Colonic mucosa (tissue), 4 donors: ENCODE measurements around the gene SUN5. TPM values are rescaled to one million over a fixed set of nuclear protein-coding genes. Genes with fewer than 3 reads are reported as not detected.

Source experiments
- DNase-seq: peaks from one replicate; pipeline ENCODE4 v3.0.0-alpha.2; 2020
- H3K27ac ChIP-seq: fragments of 200-600 bp; one replicate; pipeline ENCODE4 v1.8.0; 2021
- H3K27me3 ChIP-seq: fragments of 200-600 bp; one replicate; pipeline ENCODE4 v1.8.0; 2021
- H3K36me3 ChIP-seq: fragments of 200-600 bp; one replicate; pipeline ENCODE4 v1.8.0; 2021
- H3K4me1 ChIP-seq: fragments of 200-600 bp; one replicate; pipeline ENCODE4 v1.8.0; 2021; ENCODE audit warnings: mild to moderate bottlenecking
- H3K4me3 ChIP-seq: fragments of 200-600 bp; one replicate; pipeline ENCODE4 v1.8.0; 2021
- H3K9ac ChIP-seq, 2 donors: one replicate each; pipeline ENCODE4 v1.7.0; 2013; ENCODE audit warnings: control low read depth in 2 of 2, low read depth in 2 of 2, low read length in 2 of 2
- H3K9me3 ChIP-seq: fragments of 200-600 bp; one replicate; pipeline ENCODE4 v1.8.0; 2021
- CTCF ChIP-seq: fragments of 200-600 bp; IDR thresholded peaks from one replicate; pipeline ENCODE4 v1.8.0; 2022; ENCODE audit warnings: antibody characterized with exemption, mild to moderate bottlenecking
- intact Hi-C: fragments of 100-400 bp; cut with DNase I; formaldehyde crosslinking; loops from one replicate; pipeline ENCODE4 v1.14.1; 2022
- total RNA-seq, 2 donors: library from RNA; stranded (reverse); fragmentation: NEBNext Ultra II Directional in 1 of 2; extraction: Animal tissue kit (Norgen Biotek cat#: 25700) in 1 of 2; gene quantifications; one replicate each; pipeline ENCODE4 v1.2.1, GENCODE V29; 2021
- donor health status: healthy.
- donor health status: DM: no; HTN: no; CAD: no.
- donor health status: DM: no; HTN: no; CAD: no.

Gene SUN5
- total RNA-seq, 2 donors from 2014 or later: not detected

GRCh38 chr20:33030569-33030968 is 26.3 kb upstream of the SUN5 start:
- H3K4me1 ChIP-seq: no peaks in the 10 kb centered on the region
- no peaks in the 10 kb centered on the region for H3K9me3 ChIP-seq
- intact Hi-C loops: no loop called here
- H3K4me3 ChIP-seq: no peak overlapping the region
- no peaks in the 10 kb centered on the region for H3K36me3 ChIP-seq
- H3K27ac ChIP-seq: no peak overlapping the region
- no peak for DNase-seq
- no peak for TF ChIP-seq CTCF
- H3K9ac ChIP-seq: no peak overlapping the region
- no peaks in the 10 kb centered on the region for H3K27me3 ChIP-seq

- no peak for DNase-seq
- H3K4me3 ChIP-seq: no peak overlapping the region
- no peaks in the 10 kb centered on the region for H3K9me3 ChIP-seq
- H3K27me3 ChIP-seq: no peaks in the 10 kb centered on the region
- TF ChIP-seq CTCF: no peak
- no peak overlapping the region for H3K27ac ChIP-seq
- no peak overlapping the region for H3K9ac ChIP-seq
- intact Hi-C loops: no loop called here
- no peaks in the 10 kb centered on the region for H3K36me3 ChIP-seq
- H3K4me1 ChIP-seq: no peaks in the 10 kb centered on the region
Measured at GRCh38 chr20:33030076-33030475, 25.8 kb upstream of the SUN5 start.

GRCh38 chr20:33028875-33029274 is 24.6 kb upstream of the SUN5 start:
- TF ChIP-seq CTCF: no peak
- intact Hi-C loops: no loop called here
- Histone ChIP-seq H3K36me3 (no peaks in the 10 kb centered on the region), H3K27me3 (no peaks in the 10 kb centered on the region), H3K9ac (no peak overlapping the region), H3K9me3 (no peaks in the 10 kb centered on the region), H3K4me3 (no peak overlapping the region), H3K27ac (no peak overlapping the region), H3K4me1 (no peaks in the 10 kb centered on the region)
- DNase-seq: no peak

GRCh38 chr20:33027769-33028751 is 23.8 kb upstream of the SUN5 start:
- intact Hi-C loops: no loop called here

More at GRCh38 chr20:33027769-33028751, 23.8 kb upstream of the SUN5 start:
- Histone ChIP-seq H3K4me3 (no peak overlapping the region), H3K4me1 (no peaks in the 10 kb centered on the region), H3K27me3 (no peaks in the 10 kb centered on the region), H3K9me3 (no peaks in the 10 kb centered on the region), H3K27ac (no peak overlapping the region), H3K9ac (no peak overlapping the region), H3K36me3 (no peaks in the 10 kb centered on the region)
- no peak for TF ChIP-seq CTCF
- no peak for DNase-seq
